Pancreas (tissue), 10 donors: ENCODE data around the gene TTC31. TPM values are rescaled to one million over a fixed set of nuclear protein-coding genes. Genes with fewer than 3 reads are reported as not detected.

Source experiments
- ATAC-seq, 4 donors: fragments of 200-7000 bp; cut with Tn5 transposase; one replicate each; pipeline versions ENCODE4 v1.8.0 to v1.9.1; 2020; ENCODE audit warnings: mild to moderate bottlenecking in 4 of 4, moderate library complexity in 4 of 4
- DNase-seq, 6 donors: peaks; one replicate each; pipeline ENCODE4 v3.0.0-alpha.2; 2020
- FAIRE-seq: peaks from 2 replicates; lab custom pipeline; 2012; peaks lifted over from hg19 to GRCh38; lab: Jason Lieb, UNC
- H3K27ac ChIP-seq, 4 donors: fragments of 200-600 bp; sonication (generic); 1 replicate in 3 of 4; 2 replicates in 1 of 4; pipeline versions ENCODE4 v1.5.0 to v1.8.0; 2020
- H3K27me3 ChIP-seq, 4 donors: fragments of 200-600 bp; one replicate each; pipeline ENCODE4 v1.8.0; 2021
- H3K36me3 ChIP-seq, 3 donors: fragments of 200-600 bp; sonication (generic) in 1 of 3; one replicate each; pipeline versions ENCODE4 v1.5.0 to v1.8.0; 2020 to 2021
- H3K4me1 ChIP-seq, 3 donors: fragments of 200-600 bp; one replicate each; pipeline ENCODE4 v1.8.0; 2021
- H3K4me3 ChIP-seq, 4 donors: fragments of 200-600 bp; sonication (generic) in 2 of 4; one replicate each; pipeline versions ENCODE4 v1.5.0 to v1.8.0; 2020 to 2021
- H3K9me3 ChIP-seq, 4 donors: fragments of 200-600 bp; one replicate each; pipeline ENCODE4 v1.8.0; 2021
- WGBS, 2 donors: extraction: QIAGEN DNeasy Blood & Tissue Kit; methylation state at CpG; one replicate each; pipeline ENCODE4 v1.1.7; 2013; 5-methylcytosine and 5-hydroxymethylcytosine counted together
- intact Hi-C, 3 donors: fragments of 100-400 bp; cut with DNase I; formaldehyde crosslinking; loops; one replicate each; pipeline versions ENCODE4 v1.11.1 to v1.14.2; 2022
- polyA plus RNA-seq, 2 donors: library from polyadenylated mRNA; stranded (reverse); fragments of 200-250 nt; gene quantifications; one replicate each; pipeline ENCODE4 v1.2.3, GENCODE V29; 2013
- total RNA-seq, 6 donors: library from RNA; stranded (reverse); fragmentation: NEBNext Ultra II Directional in 4 of 6; extraction: Animal tissue kit (Norgen Biotek cat#: 25700) in 4 of 6; gene quantifications; one replicate each; pipeline versions ENCODE4 v1.2.1 to v1.2.4, GENCODE V29; 2021 to 2023
- TF ChIP-seq, protein P1 (sequence below), 4 donors: fragments of 200-600 bp; sonication (generic) in 3 of 4; IDR thresholded peaks; one replicate each; pipeline versions ENCODE4 v1.5.0 to v1.8.0; 2021; ENCODE audit warnings: antibody characterized with exemption in 4 of 4
- donor health status: healthy with polysubstance abuse.
- donor health status: DM: no; HTN: no; CAD: no; lungs with moderate emphysema.
- donor health status: DM: no; HTN: no; CAD: no.
- donor health status: control.
- donor health status: control.
- donor health status: Bipolar disorder and iron deficiency.
- donor health status: DM: yes; HTN: yes; CAD: no.
- donor health status: DM: no; HTN: no; CAD: no.
- donor health status: DM: no; HTN: no; CAD: no.
- donor health status: DM: yes; HTN: yes; CAD: no.

The TTC31 gene
- total and polyA plus RNA-seq, 8 donors, result 10.1 to 21.2 (median 12.1) TPM

DNA sequence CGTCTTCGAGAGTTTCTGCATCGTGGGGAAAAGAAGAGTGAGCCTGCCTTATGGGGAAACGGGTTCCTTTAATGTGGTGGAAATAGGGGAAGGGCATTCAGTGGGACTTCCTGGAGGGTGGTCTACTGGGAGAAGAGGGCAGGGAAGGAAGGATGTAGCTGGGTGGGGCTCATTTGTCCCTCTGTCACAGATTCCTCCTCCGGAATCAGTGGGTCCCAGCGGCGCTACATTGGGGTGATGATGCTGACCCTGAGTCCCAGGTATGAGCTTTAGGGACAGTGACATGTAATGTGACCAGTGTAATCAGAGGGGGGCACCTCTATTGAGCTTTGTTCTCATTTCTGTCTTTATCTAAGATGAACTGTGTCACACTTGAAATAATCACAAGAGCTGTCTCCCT is 48.8 kb downstream of the TTC31 start:
- peaks cover 0 to 9% (median 0%) of the 10 kb centered on the region in 3 donors for H3K36me3 ChIP-seq
- no peaks in the 10 kb centered on the region for H3K27me3 ChIP-seq
- no peak overlapping the region for H3K4me3 ChIP-seq
- no peaks in the 10 kb centered on the region for H3K9me3 ChIP-seq
- peaks cover 7 to 18% (median 14%) of the 10 kb centered on the region in 3 donors for H3K4me1 ChIP-seq
- no peak overlapping the region for H3K27ac ChIP-seq
- FAIRE-seq (no peak), DNase-seq (peak in 1 of 6 donors; percentile 19), ATAC-seq (no peak)
- TF ChIP-seq, protein P1, sequence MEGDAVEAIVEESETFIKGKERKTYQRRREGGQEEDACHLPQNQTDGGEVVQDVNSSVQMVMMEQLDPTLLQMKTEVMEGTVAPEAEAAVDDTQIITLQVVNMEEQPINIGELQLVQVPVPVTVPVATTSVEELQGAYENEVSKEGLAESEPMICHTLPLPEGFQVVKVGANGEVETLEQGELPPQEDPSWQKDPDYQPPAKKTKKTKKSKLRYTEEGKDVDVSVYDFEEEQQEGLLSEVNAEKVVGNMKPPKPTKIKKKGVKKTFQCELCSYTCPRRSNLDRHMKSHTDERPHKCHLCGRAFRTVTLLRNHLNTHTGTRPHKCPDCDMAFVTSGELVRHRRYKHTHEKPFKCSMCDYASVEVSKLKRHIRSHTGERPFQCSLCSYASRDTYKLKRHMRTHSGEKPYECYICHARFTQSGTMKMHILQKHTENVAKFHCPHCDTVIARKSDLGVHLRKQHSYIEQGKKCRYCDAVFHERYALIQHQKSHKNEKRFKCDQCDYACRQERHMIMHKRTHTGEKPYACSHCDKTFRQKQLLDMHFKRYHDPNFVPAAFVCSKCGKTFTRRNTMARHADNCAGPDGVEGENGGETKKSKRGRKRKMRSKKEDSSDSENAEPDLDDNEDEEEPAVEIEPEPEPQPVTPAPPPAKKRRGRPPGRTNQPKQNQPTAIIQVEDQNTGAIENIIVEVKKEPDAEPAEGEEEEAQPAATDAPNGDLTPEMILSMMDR (IDR thresholded peaks at IDR 0.05), result no peak
- intact Hi-C loops, result no loop called here
- WGBS, 2 donors, result 84 to 91% methylated on average over 7 of the region's 7 CpGs

DNA sequence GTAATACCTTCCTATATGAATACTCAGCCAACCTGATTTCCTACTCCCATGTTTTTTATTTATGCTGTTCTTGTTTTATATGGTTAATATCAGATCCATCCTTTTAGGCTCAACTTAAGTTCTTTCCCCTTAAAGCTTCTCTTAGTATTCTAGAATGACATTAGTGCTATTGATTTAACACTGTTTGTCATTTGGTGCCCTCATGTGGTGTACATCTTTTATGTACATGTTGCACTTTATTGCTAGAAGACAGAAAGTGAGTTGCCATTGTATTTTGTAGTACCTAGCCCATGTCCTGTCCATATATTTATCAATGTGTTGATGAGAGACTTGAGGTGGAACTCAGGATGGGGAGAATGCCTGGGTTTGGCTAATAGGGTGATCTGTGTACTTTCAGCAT is 49.3 kb downstream of the TTC31 start:
- peaks cover 0 to 4% (median 0%) of the 10 kb centered on the region in 3 donors for H3K36me3 ChIP-seq
- no peak overlapping the region for H3K4me3 ChIP-seq
- no peak overlapping the region for H3K27ac ChIP-seq
- H3K27me3 ChIP-seq, result no peaks in the 10 kb centered on the region
- no peak for DNase-seq
- ATAC-seq, result no peak
- intact Hi-C loops, result no loop called here
- no peaks in the 10 kb centered on the region for H3K9me3 ChIP-seq
- TF ChIP-seq, protein P1 (IDR thresholded peaks at IDR 0.05), result no peak
- peaks cover 7 to 18% (median 14%) of the 10 kb centered on the region in 3 donors for H3K4me1 ChIP-seq
- FAIRE-seq, result no peak

DNA sequence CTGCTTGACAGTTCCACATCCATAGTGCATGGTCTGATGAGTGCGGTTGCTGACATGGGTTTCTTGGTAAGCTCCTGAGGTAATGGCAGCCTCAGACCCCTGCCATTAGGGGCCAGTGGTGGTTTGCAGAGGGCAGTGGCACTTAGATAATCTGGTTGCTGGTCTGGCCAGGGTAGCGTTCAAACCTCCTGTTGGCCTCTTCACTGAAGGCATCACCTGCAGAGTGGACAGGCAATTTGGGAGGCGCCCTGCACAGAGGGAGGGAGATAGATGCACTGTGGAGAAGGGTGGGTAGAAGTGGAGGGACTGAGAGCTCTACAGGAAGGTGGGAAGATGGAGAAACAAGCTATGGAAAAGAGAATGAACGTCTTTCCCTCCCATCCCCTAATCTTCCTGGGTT is 50.6 kb downstream of the TTC31 start:
- no peak overlapping the region for H3K27ac ChIP-seq
- H3K9me3 ChIP-seq, result no peaks in the 10 kb centered on the region
- 75 to 77% methylated on average over 4 of the region's 4 CpGs for WGBS, 2 donors
- DNase-seq (peak in 1 of 6 donors; percentile 1), ATAC-seq (no peak), FAIRE-seq (no peak)
- intact Hi-C loops, result no loop called here
- no peaks in the 10 kb centered on the region for H3K27me3 ChIP-seq
- peaks cover 3 to 12% (median 11%) of the 10 kb centered on the region in 3 donors for H3K4me1 ChIP-seq
- no peaks in the 10 kb centered on the region for H3K36me3 ChIP-seq
- TF ChIP-seq, protein P1 (IDR thresholded peaks at IDR 0.05), result no peak
- no peak overlapping the region for H3K4me3 ChIP-seq

DNA sequence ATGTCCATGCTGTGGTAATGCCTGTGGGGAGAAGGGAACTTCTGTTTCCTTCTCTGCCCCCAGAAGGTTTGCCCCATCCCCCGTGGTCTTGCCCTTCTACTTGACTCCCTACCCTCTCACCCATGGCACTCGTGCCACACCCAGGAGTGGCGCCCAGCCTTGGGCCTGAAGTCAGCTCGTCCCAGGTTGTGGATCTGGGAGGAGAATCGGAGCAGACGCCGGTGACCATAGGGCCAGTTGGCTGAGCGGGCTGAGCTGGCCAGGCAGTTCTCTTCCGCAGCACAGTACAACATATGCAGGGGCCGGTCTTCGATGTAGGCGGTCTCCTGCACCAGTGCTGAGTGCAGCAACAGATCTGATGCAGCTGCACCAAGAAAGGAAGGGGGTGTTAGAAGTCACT is 51.5 kb downstream of the TTC31 start:
- no peak for ATAC-seq
- no peaks in the 10 kb centered on the region for H3K9me3 ChIP-seq
- whole genome bisulfite sequencing, 2 donors, result 70 to 86% methylated on average over 12 of the region's 12 CpGs
- peak in 2 of 6 donors; percentile 11 to 39 for DNase-seq
- H3K4me1 ChIP-seq, result peaks cover 0 to 8% (median 7%) of the 10 kb centered on the region in 3 donors
- H3K36me3 ChIP-seq, result no peaks in the 10 kb centered on the region
- H3K4me3 ChIP-seq, result no peak overlapping the region
- TF ChIP-seq, protein P1 (IDR thresholded peaks at IDR 0.05), result no peak
- H3K27ac ChIP-seq, result no peak overlapping the region
- no peaks in the 10 kb centered on the region for H3K27me3 ChIP-seq
- intact Hi-C loops, result no loop called here
- FAIRE-seq, result no peak

DNA sequence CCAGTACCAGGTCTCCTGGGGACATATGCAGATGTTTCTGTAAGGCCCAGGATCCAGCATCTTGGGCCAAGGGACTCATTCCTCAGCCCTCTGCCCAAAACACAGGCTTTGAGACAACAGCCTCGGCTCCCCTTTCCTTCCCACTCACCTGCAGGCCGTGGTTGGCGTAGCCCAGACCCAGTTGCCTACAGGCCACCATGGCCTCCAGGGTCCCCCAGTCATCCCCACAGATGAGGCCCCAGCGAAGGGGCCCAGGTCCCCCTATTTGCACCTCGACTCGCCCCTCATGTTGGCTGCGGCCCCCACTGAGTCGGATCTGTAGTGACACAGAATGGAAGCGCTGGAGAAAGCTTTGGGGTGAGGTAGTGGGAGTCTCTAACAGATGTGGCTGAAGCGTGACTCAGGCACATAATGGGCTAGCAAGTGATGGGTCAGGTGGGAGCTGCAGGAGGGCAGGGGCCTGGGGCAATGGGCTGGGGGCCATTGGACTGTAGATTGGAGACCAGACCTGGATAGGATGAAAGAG is 52.6 kb downstream of the TTC31 start:
- intact Hi-C loops, result no loop called here
- H3K4me3 ChIP-seq, result no peak overlapping the region
- no peak for ATAC-seq
- TF ChIP-seq, protein P1 (IDR thresholded peaks at IDR 0.05), result no peak
- H3K27ac ChIP-seq, result no peak overlapping the region
- peak in 2 of 6 donors; percentile 10 to 46 for DNase-seq
- no peaks in the 10 kb centered on the region for H3K9me3 ChIP-seq
- WGBS, 2 donors, result 77 to 82% methylated on average over 10 of the region's 10 CpGs
- FAIRE-seq, result no peak
- peaks cover 0 to 8% (median 7%) of the 10 kb centered on the region in 3 donors for H3K4me1 ChIP-seq
- H3K27me3 ChIP-seq, result no peaks in the 10 kb centered on the region
- no peaks in the 10 kb centered on the region for H3K36me3 ChIP-seq
